Upper lobe of left lung (tissue), 4 donors: ENCODE results near the gene SUPT3H.

Experiments used
- POLR2A ChIP-seq, 4 donors: fragments of 450-650 bp; IDR thresholded peaks; one replicate each; pipeline ENCODE4 v1.5.1; 2016 to 2017; ENCODE audit warnings: antibody characterized with exemption in 4 of 4, mild to moderate bottlenecking in 2 of 4
- POLR2AphosphoS5 ChIP-seq, 2 donors: sonication (generic); formaldehyde crosslinking; IDR thresholded peaks; one replicate each; pipeline ENCODE4 v1.5.1; 2017; ENCODE audit warnings: antibody characterized with exemption in 2 of 2

DNA sequence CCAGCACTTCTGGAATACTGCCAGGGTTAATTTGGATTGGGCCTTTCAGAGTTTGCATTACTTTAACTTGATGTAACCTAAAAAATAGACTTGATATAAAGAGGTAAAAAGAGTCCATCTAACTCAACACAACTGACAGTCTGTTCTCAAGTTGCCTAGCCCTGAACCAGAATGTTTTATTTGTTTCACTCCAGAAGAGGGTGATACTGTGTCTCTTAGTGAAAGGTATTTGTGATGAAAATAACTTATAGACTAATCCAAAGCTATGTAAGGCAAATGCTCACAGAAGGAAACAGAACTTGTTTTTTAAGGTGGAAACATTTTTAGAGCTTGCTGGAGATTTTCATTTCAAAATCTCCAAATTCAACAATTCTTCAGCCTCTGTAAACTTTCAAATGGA, 518.7 kb downstream of the SUPT3H start:
- TF ChIP-seq POLR2A (IDR thresholded peaks at IDR 0.05): no peak
- no peak for TF ChIP-seq POLR2AphosphoS5 (IDR thresholded peaks at IDR 0.05)
